Tibial artery (tissue), 4 donors: ENCODE measurements around the gene MATCAP1.

Experiments
- DNase-seq, 2 donors: peaks; one replicate each; pipeline ENCODE4 v3.0.0-alpha.2; 2019
- H3K27ac ChIP-seq, 2 donors: fragments of 200-600 bp; sonication (generic) in 1 of 2; 1 replicate in 1 of 2; 2 replicates in 1 of 2; pipeline ENCODE4 v1.5.1; 2018 to 2019; ENCODE audit warnings: mild to moderate bottlenecking in 1 of 2
- H3K27me3 ChIP-seq, 2 donors: fragments of 200-600 bp; sonication (generic) in 1 of 2; one replicate each; pipeline versions ENCODE4 v1.5.1 to v1.6.0; 2016 to 2019
- H3K36me3 ChIP-seq, 3 donors: fragments of 200-600 bp; sonication (generic) in 2 of 3; one replicate each; pipeline ENCODE4 v1.5.1; 2016 to 2019; ENCODE audit warnings: mild to moderate bottlenecking in 2 of 3
- H3K4me1 ChIP-seq, 4 donors: fragments of 200-600 bp; sonication (generic) in 2 of 4; 1 replicate in 3 of 4; 2 replicates in 1 of 4; pipeline ENCODE4 v1.5.1; 2016 to 2019
- H3K4me3 ChIP-seq, 2 donors: fragments of 200-600 bp; sonication (generic) in 1 of 2; 1 replicate in 1 of 2; 2 replicates in 1 of 2; pipeline ENCODE4 v1.5.1; 2018 to 2019; ENCODE audit warnings: mild to moderate bottlenecking in 2 of 2
- H3K9me3 ChIP-seq, 3 donors: fragments of 200-600 bp; sonication (generic) in 1 of 3; one replicate each; pipeline ENCODE4 v1.5.1; 2016 to 2019
- CTCF ChIP-seq, 2 experiments: fragments of 200-600 bp in 1 of 2; fragments of 450-650 bp in 1 of 2; IDR thresholded peaks; one replicate each; pipeline ENCODE4 v1.5.1; 2017 to 2019; ENCODE audit warnings: antibody characterized with exemption in 2 of 2, mild to moderate bottlenecking in 1 of 2, moderate library complexity in 1 of 2
- intact Hi-C: fragments of 100-400 bp; cut with DNase I; formaldehyde crosslinking; loops from one replicate; pipeline ENCODE4 v1.15.0; 2023; ENCODE audit warnings: low total_unique reads

MATCAP1 gene

GRCh38 chr16:67179421-67180080 lies 4.2 kb downstream of the MATCAP1 start:
- H3K4me3 ChIP-seq = no peak overlapping the region
- H3K9me3 ChIP-seq = no peaks in the 10 kb centered on the region
- no peak overlapping the region for H3K27ac ChIP-seq
- intact Hi-C loops = loop anchor here (10.0 kb wide), 2 partner anchors 155 to 205 kb away; partner anchors contain the start of gene CBFB
- no peak for DNase-seq
- H3K27me3 ChIP-seq = no peaks in the 10 kb centered on the region
- H3K4me1 ChIP-seq = peaks cover 2 to 43% (median 36%) of the 10 kb centered on the region in 4 donors
- H3K36me3 ChIP-seq = peaks cover 0 to 12% (median 6%) of the 10 kb centered on the region in 3 donors
- no peak for TF ChIP-seq CTCF (IDR thresholded peaks at IDR 0.05)

GRCh38 chr16:67177743-67178699 lies 5.7 kb downstream of the MATCAP1 start:
- H3K4me3 ChIP-seq = peak overlapping the region; percentile 38 to 59
- peaks cover 0 to 12% (median 6%) of the 10 kb centered on the region in 3 donors for H3K36me3 ChIP-seq
- H3K27ac ChIP-seq = peak overlapping the region; percentile 50 to 54
- DNase-seq = peak; percentile 42 to 85
- H3K9me3 ChIP-seq = no peaks in the 10 kb centered on the region
- no peak for TF ChIP-seq CTCF (IDR thresholded peaks at IDR 0.05)
- H3K27me3 ChIP-seq = no peaks in the 10 kb centered on the region
- intact Hi-C loops = no loop called here
- H3K4me1 ChIP-seq = peaks cover 7 to 44% (median 39%) of the 10 kb centered on the region in 4 donors

GRCh38 chr16:67176662-67177061 lies 7.1 kb downstream of the MATCAP1 start:
- no peak overlapping the region for H3K27ac ChIP-seq
- peaks cover 0 to 12% (median 6%) of the 10 kb centered on the region in 3 donors for H3K36me3 ChIP-seq
- H3K9me3 ChIP-seq = no peaks in the 10 kb centered on the region
- DNase-seq = no peak
- H3K4me1 ChIP-seq = peaks cover 7 to 51% (median 39%) of the 10 kb centered on the region in 4 donors
- H3K4me3 ChIP-seq = no peak overlapping the region
- TF ChIP-seq CTCF (IDR thresholded peaks at IDR 0.05) = no peak
- intact Hi-C loops = no loop called here
- no peaks in the 10 kb centered on the region for H3K27me3 ChIP-seq

GRCh38 chr16:67174706-67175231 lies 9.0 kb downstream of the MATCAP1 start:
- no peaks in the 10 kb centered on the region for H3K27me3 ChIP-seq
- H3K27ac ChIP-seq = peak overlapping the region; percentile 92 to 96
- peaks cover 0 to 12% (median 6%) of the 10 kb centered on the region in 3 donors for H3K36me3 ChIP-seq
- peak overlapping the region; percentile 54 to 65 for H3K4me3 ChIP-seq
- intact Hi-C loops = no loop called here
- TF ChIP-seq CTCF (IDR thresholded peaks at IDR 0.05) = no peak
- no peaks in the 10 kb centered on the region for H3K9me3 ChIP-seq
- H3K4me1 ChIP-seq = peaks cover 7 to 61% (median 55%) of the 10 kb centered on the region in 4 donors
- DNase-seq = no peak

GRCh38 chr16:67173808-67174705 lies 9.7 kb downstream of the MATCAP1 start:
- intact Hi-C loops = no loop called here
- peak overlapping the region; percentile 54 to 65 for H3K4me3 ChIP-seq
- H3K27ac ChIP-seq = peak overlapping the region; percentile 92 to 96
- H3K27me3 ChIP-seq = no peaks in the 10 kb centered on the region
- H3K4me1 ChIP-seq = peaks cover 7 to 68% (median 62%) of the 10 kb centered on the region in 4 donors
- H3K9me3 ChIP-seq = no peaks in the 10 kb centered on the region
- peaks cover 0 to 12% (median 6%) of the 10 kb centered on the region in 3 donors for H3K36me3 ChIP-seq
- DNase-seq = peak; percentile 91 to 97
- peak; percentile 23 to 32 for TF ChIP-seq CTCF (IDR thresholded peaks at IDR 0.05)
